GM21381 (cell line): ENCODE data around the gene CHPT1.
"Not testable (repeated sequence)": the region's sequence is repeated elsewhere in the genome, so short reads cannot be mapped to it uniquely, and the experiment has no call there.

ENCODE experiments used
- ATAC-seq: cut with Tn5 transposase; IDR thresholded peaks from one replicate; pipeline ENCODE4 v1.9.1; 2021; ENCODE audit warnings: mild to moderate bottlenecking, moderate library complexity; ENCODE audit not compliant: unreplicated experiment

The CHPT1 gene

DNA sequence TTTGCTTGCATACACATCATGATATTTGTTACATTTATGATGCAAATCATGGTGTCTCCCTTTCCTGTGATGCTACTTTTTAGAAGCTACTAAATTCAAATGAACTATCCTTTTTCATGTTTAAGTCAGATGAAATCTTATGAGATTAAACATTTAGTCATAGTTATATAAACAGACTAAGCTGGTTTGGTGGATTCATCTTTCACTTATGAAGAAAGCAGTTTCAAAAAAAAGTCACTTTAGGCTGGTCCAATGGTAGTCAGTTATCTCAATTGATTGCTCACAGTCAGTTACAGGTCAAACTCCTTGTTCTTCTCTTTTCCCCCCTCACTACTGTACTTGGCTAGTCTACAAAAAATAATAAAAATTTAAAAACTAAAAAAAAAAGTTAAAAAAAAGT is 22.1 kb downstream of the CHPT1 start:
- no peak for ATAC-seq

DNA sequence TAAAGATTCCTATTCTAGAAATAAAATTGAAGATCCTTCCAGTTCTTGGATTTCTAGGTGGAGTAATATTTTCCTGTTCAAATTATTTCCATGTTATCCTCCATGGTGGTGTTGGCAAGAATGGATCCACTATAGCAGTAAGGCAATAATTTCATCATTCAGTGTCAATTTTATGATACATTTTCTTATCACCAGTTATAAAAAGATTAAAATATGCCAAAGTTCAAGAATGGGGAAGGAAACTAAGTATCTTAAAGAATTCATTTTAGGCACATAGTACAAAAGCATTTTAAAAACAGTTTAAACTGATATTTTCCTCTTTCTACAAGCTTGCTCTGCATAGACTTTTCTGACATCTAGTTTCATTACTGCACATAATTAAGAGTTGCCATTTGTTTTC is 22.7 kb downstream of the CHPT1 start:
- ATAC-seq = no peak

DNA sequence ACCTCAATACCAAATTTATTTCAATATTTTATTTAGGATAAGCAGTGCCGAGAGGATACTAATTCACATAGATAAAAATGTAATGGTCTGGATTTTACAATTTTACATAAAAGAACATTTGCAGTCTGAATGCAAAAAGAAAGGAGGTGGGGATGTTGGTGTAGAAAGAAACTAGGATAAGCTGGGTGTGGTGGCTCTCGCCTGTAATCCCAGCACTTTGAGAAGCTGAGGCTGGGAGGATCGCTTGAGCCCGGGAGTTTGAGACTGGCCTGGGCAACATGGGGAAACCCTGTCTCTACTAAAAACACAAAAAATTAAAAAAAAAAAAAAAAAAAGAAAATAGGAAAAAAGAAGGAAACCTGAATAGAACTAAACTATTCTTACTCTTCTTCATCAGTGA is 25.0 kb downstream of the CHPT1 start:
- no peak for ATAC-seq

DNA sequence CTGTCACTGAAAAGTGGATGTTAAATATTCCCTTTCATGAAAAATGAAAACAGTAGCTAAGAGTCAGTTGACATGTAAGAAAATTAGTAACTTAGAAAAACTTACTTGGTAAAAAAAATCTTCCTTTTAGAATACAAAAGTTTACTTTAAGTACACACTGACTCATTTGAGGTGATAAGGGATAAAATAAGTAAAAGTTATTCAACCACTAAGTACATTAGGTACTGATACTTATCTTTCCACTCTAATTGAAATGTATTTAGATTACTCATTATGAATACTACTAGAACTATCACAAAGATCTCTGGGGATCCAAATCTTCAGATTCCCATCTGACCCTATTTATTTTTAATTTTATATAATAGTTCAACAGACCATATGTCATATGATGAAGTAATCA is 29.7 kb downstream of the CHPT1 start:
- ATAC-seq = no peak

DNA sequence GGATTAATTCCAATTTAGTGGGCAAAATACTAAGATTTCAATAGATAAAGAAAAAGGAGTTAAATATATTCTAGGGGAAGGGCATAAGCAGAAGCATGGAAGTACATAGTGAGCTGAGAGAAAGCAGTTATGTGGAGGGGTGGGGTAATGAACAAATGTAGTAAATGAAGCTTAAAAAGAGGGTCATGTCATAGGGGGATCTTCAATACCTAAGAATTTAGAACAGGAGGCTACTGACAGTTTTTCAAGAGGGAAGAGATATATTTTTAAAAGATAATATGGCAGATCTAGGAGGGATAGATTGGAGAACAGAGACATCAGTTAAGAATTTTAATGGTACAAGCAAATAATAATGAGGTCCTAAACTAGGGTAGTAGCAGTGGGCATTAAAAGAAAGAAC is 32.4 kb downstream of the CHPT1 start:
- ATAC-seq = no peak

DNA sequence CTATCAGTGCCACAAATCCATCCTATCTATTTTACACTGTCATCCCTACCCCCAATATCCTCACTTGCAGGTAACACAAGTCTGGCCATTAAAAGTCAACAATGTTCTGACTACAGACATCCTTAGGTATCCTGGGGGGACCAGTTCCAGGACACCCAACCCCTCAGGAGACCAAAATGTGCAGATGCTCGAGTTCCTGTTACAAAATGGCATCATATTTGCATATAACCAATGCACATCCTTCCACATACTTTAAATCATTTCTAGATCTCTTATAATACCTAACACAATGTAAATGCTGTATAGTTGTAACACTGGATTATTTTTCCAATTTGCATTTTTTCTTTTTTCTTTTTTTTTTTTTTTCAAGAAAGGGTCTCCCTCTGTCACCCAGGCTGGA is 34.9 kb downstream of the CHPT1 start:
- ATAC-seq = no peak

GRCh38 chr12:101733166-101733565 is 35.7 kb downstream of the CHPT1 start:
- ATAC-seq = no peak

GRCh38 chr12:101734482-101734881 is 37.0 kb downstream of the CHPT1 start:
- not testable (repeated sequence) for ATAC-seq

GRCh38 chr12:101737476-101737875 is 40.0 kb downstream of the CHPT1 start:
- ATAC-seq = no peak

DNA sequence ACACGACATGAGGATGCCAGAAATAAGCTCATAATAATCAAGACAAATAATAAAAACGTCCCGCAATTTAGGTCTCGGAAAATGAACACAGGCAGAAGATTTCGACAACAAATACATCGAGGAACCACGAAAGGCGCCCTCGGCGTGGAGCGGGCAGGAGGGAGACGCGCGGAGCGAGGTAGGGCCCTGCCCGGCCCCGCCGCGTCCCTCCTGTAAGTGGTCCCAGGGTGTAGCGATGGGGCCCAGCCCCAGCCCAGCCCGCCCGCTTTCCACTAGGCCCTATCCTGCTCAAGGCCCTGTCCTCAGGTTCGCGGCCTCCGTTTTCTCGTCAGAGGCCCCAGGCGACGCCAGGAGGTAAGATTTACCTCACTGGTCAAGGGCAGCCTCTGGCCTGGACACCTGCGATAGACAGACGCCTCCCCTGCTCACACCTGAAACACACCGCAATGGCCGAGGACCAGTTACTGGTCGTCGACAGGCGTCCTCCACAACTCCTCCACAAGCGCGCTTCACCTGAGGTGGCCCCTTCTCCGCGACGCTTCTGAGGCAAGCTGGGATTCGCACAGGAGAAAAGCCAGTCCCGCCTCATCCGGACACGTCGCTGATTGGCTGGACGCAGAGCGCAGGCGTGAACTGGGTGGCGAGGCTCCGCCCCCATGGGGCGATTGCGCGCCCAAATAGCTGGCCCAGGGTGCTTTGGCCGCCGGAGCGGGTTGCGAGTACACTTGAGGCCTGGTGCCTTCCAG is 41.7 kb downstream of the CHPT1 start, which contains the start of gene SYCP3:
Gene SYCP3 (minus strand): TSS at position 543 of the 746 bp plus-strand sequence. CDS start 1,527 bp downstream, outside the sequence.
- no peak for ATAC-seq

- no peak for ATAC-seq
These were observed 43.1 kb downstream of the CHPT1 start for GRCh38 chr12:101740566-101740965.

GRCh38 chr12:101740980-101741379 is 43.5 kb downstream of the CHPT1 start:
- ATAC-seq = no peak

DNA sequence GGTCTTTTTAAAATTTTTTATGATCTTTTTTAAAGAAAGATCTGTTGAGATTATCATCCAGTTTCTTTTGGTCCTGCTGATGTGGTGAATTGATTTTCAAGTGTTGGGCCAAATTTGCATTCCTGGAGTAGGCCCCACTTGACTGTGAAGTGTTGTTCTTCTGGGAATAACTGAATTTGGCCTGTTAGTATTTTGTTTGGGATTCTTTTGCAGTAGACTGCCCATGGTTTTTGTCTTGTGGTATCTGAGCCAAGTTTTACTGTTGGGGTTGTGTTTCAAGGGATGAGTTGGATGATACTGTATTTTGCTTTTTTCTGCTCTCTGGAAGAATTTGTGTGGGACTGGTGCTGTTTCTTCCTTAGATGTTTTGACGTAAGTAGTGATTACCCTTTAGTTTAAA is 45.8 kb downstream of the CHPT1 start:
- peak; percentile 2 for ATAC-seq

DNA sequence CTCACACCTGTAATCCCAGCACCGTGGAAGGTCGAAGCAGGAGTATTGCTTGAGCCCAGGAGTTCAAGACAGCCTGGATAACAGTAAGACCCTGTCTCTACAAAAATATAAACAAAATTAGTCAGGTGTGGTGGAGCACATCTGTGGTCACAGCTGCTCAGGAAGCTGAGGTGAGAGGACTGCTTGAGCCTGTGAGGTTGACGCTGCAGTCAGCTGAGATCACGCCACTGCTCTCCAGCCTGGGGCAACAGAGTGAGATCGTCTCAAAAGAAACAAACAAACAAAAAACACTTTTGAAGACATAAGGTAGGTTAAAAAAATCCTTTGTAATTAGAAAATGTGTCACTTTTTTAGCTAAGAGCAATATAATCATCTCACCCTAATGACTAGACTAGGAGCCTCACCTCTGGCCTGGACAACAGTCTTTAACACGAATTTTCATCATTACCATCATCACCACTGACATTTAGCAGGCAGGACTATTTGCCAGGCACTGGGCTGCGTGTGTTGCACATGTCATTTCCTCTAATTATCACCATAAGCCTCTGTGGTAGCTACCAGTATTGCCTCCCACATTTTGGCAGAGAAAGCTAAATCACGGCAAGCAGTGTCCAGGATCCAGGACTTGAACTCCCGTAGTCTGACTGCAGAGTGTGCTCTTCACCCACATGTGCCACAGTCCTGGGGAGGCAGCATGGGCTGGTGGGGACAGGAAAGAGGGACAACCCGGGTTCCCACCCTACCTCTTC is 46.5 kb downstream of the CHPT1 start:
- ATAC-seq = peak; percentile 92

- no peak for ATAC-seq
These were observed 48.0 kb downstream of the CHPT1 start for GRCh38 chr12:101745481-101745880.

- no peak for ATAC-seq
These were observed 48.8 kb downstream of the CHPT1 start for GRCh38 chr12:101746196-101746595.

GRCh38 chr12:101746661-101747060 is 49.2 kb downstream of the CHPT1 start:
- no peak for ATAC-seq

DNA sequence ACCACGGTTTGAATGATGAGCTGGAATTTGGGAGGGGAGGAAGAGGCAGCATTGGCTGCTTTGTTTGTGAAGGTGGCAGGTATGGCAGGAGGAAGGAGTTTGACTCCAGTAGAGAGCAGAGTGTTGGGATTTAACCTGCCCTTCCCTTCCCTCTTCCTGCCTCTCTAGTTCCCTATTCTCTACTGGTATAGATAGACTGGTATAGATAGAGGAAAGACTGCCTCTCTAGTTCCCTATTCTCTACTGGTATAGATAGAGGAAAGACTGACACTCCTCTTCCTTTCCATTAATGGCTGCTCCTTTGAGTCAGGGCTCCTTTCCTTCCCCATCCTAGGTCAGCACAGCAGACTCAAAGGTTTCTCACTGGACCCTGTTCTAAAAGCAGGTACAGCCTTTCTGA is 50.3 kb downstream of the CHPT1 start:
- ATAC-seq = no peak

DNA sequence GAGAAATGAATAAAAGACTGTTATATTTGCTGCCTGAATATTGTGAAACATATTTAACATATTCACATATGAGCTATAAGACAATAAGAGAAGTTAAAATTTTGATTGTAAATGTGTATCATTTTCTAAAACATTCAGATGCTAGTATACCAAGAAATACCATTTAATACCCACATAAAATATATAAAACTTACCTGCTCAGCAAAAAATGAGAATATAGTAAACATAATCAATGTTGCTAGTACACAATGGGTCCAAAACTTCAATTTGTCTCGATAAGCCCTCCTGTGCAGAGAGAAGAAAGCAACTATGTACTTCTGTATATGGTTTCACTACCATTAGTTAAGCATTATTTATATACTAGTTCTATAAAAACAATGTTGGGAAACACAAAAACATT is 51.5 kb downstream of the CHPT1 start:
- no peak for ATAC-seq

DNA sequence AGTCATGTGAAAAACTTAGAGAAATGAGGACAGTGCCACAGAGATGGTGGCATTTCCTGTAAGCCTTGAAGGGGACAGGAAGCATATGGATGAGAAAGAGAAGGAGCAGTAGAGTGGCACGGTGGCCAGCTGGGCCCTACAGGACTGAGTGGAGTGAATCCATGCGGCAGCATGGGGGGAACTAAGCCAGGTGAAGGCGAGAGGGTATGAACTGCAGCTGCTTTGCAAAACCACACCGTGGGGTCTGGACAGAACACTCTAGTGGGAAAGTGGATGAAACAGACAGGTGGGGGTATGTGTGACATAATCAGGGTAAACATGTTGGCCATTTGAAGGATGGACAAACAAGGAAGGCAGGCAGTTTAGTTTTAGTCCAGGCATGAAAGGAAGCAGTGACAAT is 52.2 kb downstream of the CHPT1 start:
- no peak for ATAC-seq

DNA sequence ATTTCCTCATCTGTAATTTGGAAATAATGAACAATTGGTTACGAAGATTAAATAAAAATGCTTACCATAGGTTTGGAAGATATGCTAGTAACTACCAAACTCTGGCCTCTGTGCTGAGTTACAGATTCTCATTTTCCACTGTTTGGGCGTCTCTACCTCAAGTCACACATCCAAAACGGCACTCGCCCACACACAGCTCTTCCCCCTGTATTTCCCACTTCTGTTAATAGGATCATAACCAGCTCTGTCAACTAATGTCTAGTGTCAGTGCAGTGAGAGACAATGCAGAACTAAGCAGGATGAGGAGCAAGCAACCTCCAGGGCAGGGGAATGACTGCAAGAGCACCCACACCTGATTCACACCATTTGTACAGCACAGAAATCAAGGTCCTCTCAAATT is 52.7 kb downstream of the CHPT1 start:
- ATAC-seq = no peak

DNA sequence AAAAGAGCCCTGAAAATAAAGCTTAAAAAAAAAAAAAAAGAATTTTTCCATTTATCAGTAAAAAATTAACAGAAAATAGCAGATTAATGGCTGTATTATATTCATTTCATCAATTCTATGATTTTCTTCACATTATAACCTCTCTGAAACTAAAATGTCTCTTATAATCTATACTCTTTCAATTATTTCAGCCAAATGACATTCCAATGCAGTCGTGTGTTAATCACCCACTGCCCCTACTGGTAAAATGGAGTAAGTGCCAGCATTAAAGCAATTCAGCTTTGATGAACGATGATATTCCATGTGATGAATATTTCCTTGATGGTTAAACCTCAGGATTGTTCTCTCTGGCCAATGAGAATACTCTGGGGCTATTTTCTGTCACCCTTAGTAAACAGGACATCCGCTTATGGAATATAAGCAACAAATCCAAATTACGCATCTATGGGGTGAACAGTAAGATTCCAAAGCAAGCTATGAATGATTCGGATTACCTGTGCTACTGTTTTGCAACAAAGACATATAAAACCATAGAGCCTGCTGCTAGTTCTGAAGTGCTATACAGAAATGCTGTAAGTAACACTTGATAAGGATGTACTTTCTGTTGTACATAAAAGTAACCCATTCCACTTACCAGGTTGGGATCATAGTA is 62.1 kb downstream of the CHPT1 start:
- ATAC-seq = peak; percentile 57
